ENCODE data around the gene ZMIZ2. TPM values are rescaled to one million over a fixed set of nuclear protein-coding genes. Genes with fewer than 3 reads are reported as not detected.

The ZMIZ2 gene
- total RNA-seq, 2 donors from 2014 or later, result 61.8 to 112 TPM

- intact Hi-C loops (cut with DNase I), result no loop called here
- no peak for DNase-seq
- Histone ChIP-seq H3K27ac (no peak overlapping the region), H3K36me3 (peaks cover 11% of the 10 kb centered on the region), H3K9ac (ENCODE audit: low read depth in 2 of 2, low read length in 2 of 2) (no peak overlapping the region), H3K27me3 (no peaks in the 10 kb centered on the region), H3K4me1 (no peaks in the 10 kb centered on the region), H3K4me3 (no peak overlapping the region), H3K9me3 (no peaks in the 10 kb centered on the region)
- TF ChIP-seq, protein P1, sequence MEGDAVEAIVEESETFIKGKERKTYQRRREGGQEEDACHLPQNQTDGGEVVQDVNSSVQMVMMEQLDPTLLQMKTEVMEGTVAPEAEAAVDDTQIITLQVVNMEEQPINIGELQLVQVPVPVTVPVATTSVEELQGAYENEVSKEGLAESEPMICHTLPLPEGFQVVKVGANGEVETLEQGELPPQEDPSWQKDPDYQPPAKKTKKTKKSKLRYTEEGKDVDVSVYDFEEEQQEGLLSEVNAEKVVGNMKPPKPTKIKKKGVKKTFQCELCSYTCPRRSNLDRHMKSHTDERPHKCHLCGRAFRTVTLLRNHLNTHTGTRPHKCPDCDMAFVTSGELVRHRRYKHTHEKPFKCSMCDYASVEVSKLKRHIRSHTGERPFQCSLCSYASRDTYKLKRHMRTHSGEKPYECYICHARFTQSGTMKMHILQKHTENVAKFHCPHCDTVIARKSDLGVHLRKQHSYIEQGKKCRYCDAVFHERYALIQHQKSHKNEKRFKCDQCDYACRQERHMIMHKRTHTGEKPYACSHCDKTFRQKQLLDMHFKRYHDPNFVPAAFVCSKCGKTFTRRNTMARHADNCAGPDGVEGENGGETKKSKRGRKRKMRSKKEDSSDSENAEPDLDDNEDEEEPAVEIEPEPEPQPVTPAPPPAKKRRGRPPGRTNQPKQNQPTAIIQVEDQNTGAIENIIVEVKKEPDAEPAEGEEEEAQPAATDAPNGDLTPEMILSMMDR (IDR thresholded peaks at IDR 0.05), result no peak
Measured at GRCh38 chr7:44706788-44707557, 41.7 kb upstream of the ZMIZ2 start.

DNA sequence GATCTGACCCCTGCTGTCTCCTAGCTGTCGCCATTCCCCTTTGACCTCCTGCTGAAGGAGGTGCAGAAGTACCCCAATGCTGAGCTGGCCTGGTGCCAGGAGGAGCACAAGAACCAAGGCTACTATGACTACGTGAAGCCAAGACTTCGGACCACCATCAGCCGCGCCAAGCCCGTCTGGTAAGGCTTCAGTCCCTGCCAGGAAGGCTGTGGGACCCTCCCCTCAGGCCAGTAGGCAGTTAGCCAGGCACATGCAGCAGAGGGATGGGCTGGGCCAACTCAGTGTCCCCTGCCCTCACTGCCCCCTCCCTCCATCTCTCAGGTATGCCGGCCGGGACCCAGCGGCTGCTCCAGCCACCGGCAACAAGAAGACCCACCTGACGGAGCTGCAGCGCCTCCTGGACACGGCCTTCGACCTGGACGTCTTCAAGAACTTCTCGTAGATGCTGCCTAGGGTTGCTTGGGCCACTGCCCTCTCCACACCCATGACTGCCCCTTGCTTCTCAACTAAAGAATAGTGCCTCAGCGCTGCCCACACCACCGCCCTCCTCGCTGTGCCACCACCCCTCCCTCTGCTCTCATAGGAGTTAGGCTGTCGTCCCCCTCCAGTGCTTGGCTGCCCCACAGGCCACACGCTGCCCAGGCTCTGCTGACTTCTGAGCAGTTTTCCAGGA lies 41.0 kb upstream of the ZMIZ2 start:
- no peak for DNase-seq
- H3K4me3 ChIP-seq, result no peak overlapping the region
- intact Hi-C loops (cut with DNase I), result no loop called here
- H3K27me3 ChIP-seq, result no peaks in the 10 kb centered on the region
- H3K9ac ChIP-seq (ENCODE audit: low read depth in 2 of 2, low read length in 2 of 2), result no peak overlapping the region
- TF ChIP-seq, protein P1 (IDR thresholded peaks at IDR 0.05), result no peak
- peaks cover 11% of the 10 kb centered on the region for H3K36me3 ChIP-seq
- no peak overlapping the region for H3K27ac ChIP-seq
- no peaks in the 10 kb centered on the region for H3K4me1 ChIP-seq
- H3K9me3 ChIP-seq, result no peaks in the 10 kb centered on the region

DNA sequence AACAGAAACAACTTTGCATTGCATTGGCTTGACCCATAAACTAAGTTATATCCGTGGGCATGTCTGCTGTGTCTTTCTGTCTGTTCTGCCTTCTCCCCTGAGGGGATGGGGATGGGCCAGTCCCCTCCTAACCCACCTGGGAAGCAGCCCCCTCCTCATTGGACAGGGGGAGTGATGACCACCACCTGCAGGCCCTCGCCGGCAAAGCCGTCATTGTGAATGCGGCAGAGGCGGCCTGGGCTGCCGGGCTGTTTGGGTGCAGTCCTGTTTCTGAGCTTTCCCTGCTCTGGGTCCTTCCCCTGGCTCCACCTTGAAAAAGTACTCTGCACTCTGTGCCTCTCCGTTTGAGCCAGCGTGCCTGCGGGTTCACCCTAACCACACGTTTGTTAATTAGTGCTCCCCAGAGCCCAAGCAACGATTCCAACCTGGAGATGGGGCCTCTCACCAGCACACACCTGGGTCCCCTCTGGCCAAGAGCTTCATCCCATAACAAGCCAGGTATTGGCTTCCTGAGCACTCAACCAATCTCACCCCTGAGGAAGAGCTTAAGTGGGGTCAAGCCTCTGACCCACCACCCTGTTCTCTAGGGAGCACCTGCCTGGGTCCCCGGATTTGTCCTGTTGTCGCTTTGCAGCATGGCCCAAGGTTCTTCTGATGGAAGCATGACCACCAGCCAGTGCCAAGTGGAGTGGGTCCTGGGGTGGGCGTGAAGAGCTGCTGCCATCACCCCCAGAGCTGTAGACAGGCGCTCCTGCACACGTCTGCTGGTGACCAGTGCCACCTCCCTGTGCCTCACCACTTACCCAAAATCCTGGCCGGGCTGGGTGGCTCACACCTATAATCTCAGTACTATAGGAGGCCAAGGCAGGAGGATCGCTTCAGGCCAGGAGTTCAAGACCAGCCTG lies 39.4 kb upstream of the ZMIZ2 start:
- Histone ChIP-seq H3K9me3 (no peaks in the 10 kb centered on the region), H3K4me1 (no peaks in the 10 kb centered on the region), H3K36me3 (peaks cover 11% of the 10 kb centered on the region), H3K4me3 (no peak overlapping the region), H3K9ac (ENCODE audit: low read depth in 2 of 2, low read length in 2 of 2) (no peak overlapping the region), H3K27me3 (no peaks in the 10 kb centered on the region), H3K27ac (no peak overlapping the region)
- TF ChIP-seq, protein P1 (IDR thresholded peaks at IDR 0.05), result no peak
- intact Hi-C loops (cut with DNase I), result no loop called here
- DNase-seq, result no peak

DNA sequence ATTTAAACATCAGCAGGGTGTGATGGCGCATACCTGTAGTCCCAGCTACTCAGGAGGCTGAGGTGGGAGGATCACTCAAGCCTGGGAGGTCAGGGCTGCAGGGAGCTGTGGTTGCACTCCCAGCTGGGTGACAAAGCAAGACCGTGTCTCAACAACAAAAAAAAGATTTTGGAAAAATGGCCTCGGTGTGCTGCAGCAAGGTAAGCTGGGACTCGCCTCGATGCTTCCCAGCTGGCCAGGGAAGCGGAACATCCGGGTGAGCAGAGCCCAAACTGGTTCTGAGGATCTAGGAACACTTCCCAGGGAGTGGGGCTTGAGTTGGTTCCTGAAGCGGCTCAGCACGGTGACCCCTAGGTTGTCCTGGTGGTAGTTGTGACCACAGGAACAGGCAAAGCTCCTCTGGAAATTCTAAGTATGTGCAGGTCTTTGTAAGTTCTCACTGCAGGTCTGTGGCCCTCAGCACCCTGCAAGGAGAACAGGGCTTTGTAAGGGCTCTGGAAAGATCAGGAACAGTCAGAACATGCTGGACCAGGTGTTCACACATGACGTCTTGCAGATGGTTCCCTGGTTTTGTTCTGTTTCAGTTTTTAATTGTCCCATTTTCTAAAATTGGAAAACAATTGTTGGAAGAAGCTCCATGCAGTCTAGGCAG lies 38.6 kb upstream of the ZMIZ2 start:
- H3K4me3 ChIP-seq, result no peak overlapping the region
- TF ChIP-seq, protein P1 (IDR thresholded peaks at IDR 0.05), result no peak
- DNase-seq, result no peak
- no peak overlapping the region for H3K9ac ChIP-seq (ENCODE audit: low read depth in 2 of 2, low read length in 2 of 2)
- intact Hi-C loops (cut with DNase I), result no loop called here
- no peaks in the 10 kb centered on the region for H3K27me3 ChIP-seq
- H3K27ac ChIP-seq, result no peak overlapping the region
- H3K9me3 ChIP-seq, result no peaks in the 10 kb centered on the region
- peaks cover 11% of the 10 kb centered on the region for H3K36me3 ChIP-seq
- H3K4me1 ChIP-seq, result no peaks in the 10 kb centered on the region

GRCh38 chr7:44711528-44711927 lies 37.1 kb upstream of the ZMIZ2 start:
- intact Hi-C loops (cut with DNase I), result no loop called here
- Histone ChIP-seq H3K27me3 (no peaks in the 10 kb centered on the region), H3K36me3 (peaks cover 11% of the 10 kb centered on the region), H3K9ac (ENCODE audit: low read depth in 2 of 2, low read length in 2 of 2) (no peak overlapping the region), H3K27ac (no peak overlapping the region), H3K4me1 (no peaks in the 10 kb centered on the region), H3K9me3 (no peaks in the 10 kb centered on the region), H3K4me3 (no peak overlapping the region)
- TF ChIP-seq, protein P1 (IDR thresholded peaks at IDR 0.05), result no peak
- DNase-seq, result no peak
